Activated CD4-positive, CD25-positive, alpha-beta regulatory T cell treated with anti-CD3 and anti-CD28 coated beads, Interleukin-2, amount 50 U/mL, for 72 hours (primary cell): Measurements from ENCODE around the gene PLS3.

ENCODE experiments used
- DNase-seq: peaks from one replicate; pipeline ENCODE4 v3.0.0; 2021

The PLS3 gene

GRCh38 chrX:115571712-115572111 lies 10.7 kb downstream of the PLS3 start:
- no peak for DNase-seq

GRCh38 chrX:115573185-115573584 lies 12.2 kb downstream of the PLS3 start:
- DNase-seq: no peak

- no peak for DNase-seq
These were observed 15.7 kb downstream of the PLS3 start for GRCh38 chrX:115576676-115577075.

- DNase-seq: no peak
These were observed 18.4 kb downstream of the PLS3 start for GRCh38 chrX:115579327-115579726.

- no peak for DNase-seq
These were observed 18.9 kb downstream of the PLS3 start for GRCh38 chrX:115579786-115580294.

GRCh38 chrX:115581759-115582615 lies 21.0 kb downstream of the PLS3 start:
- DNase-seq: no peak

GRCh38 chrX:115582616-115583495 lies 21.9 kb downstream of the PLS3 start:
- DNase-seq: no peak

- DNase-seq: no peak
These were observed 22.6 kb downstream of the PLS3 start for GRCh38 chrX:115583496-115584004.

- DNase-seq: no peak
These were observed 23.7 kb downstream of the PLS3 start for GRCh38 chrX:115584696-115585095.

GRCh38 chrX:115588179-115588578 lies 27.2 kb downstream of the PLS3 start:
- no peak for DNase-seq

GRCh38 chrX:115589419-115589818 lies 28.4 kb downstream of the PLS3 start:
- no peak for DNase-seq

- DNase-seq: no peak
These were observed 30.4 kb downstream of the PLS3 start for GRCh38 chrX:115591420-115591819.

- no peak for DNase-seq
These were observed 31.2 kb downstream of the PLS3 start for GRCh38 chrX:115591856-115592842.

GRCh38 chrX:115592997-115593734 lies 32.2 kb downstream of the PLS3 start:
- no peak for DNase-seq

GRCh38 chrX:115595049-115595448 lies 34.1 kb downstream of the PLS3 start:
- no peak for DNase-seq

GRCh38 chrX:115598556-115598955 lies 37.6 kb downstream of the PLS3 start:
- no peak for DNase-seq

- no peak for DNase-seq
These were observed 41.3 kb downstream of the PLS3 start for GRCh38 chrX:115602308-115602707.

GRCh38 chrX:115602729-115603389 lies 41.9 kb downstream of the PLS3 start:
- DNase-seq: no peak

- DNase-seq: no peak
These were observed 42.6 kb downstream of the PLS3 start for GRCh38 chrX:115603534-115604074.

- no peak for DNase-seq
These were observed 45.9 kb downstream of the PLS3 start for GRCh38 chrX:115606861-115607260.

GRCh38 chrX:115609621-115610020 lies 48.6 kb downstream of the PLS3 start:
- no peak for DNase-seq
